Stimulated activated CD4-positive, alpha-beta T cell treated with anti-CD3 and anti-CD28 coated beads, Interleukin-4, amount 100 ng/mL, for 1 hour (primary cell): Measurements from ENCODE around the gene CNTNAP2.
"Not testable (repeated sequence)": the region's sequence is repeated elsewhere in the genome, so short reads cannot be mapped to it uniquely, and the experiment has no call there.

Source experiments
- DNase-seq: peaks from one replicate; pipeline ENCODE4 v3.0.0-alpha.2; 2020

The CNTNAP2 gene

GRCh38 chr7:147721962-147722830 lies 1605.6 kb downstream of the CNTNAP2 start:
- no peak for DNase-seq

GRCh38 chr7:147723536-147723935 lies 1606.9 kb downstream of the CNTNAP2 start:
- no peak for DNase-seq

GRCh38 chr7:147731311-147731710 lies 1614.7 kb downstream of the CNTNAP2 start:
- DNase-seq, result no peak

- DNase-seq, result not testable (repeated sequence)
Observed at GRCh38 chr7:147737559-147738214, 1621.1 kb downstream of the CNTNAP2 start.

GRCh38 chr7:147742301-147742700 lies 1625.7 kb downstream of the CNTNAP2 start:
- no peak for DNase-seq

- DNase-seq, result no peak
Observed at GRCh38 chr7:147756300-147756699, 1639.7 kb downstream of the CNTNAP2 start.

- DNase-seq, result no peak
Observed at GRCh38 chr7:147759327-147759943, 1642.8 kb downstream of the CNTNAP2 start.

- no peak for DNase-seq
Observed at GRCh38 chr7:147765301-147765700, 1648.7 kb downstream of the CNTNAP2 start.

- DNase-seq, result no peak
Observed at GRCh38 chr7:147771344-147771743, 1654.7 kb downstream of the CNTNAP2 start.

- no peak for DNase-seq
Observed at GRCh38 chr7:147774461-147774860, 1657.9 kb downstream of the CNTNAP2 start.

GRCh38 chr7:147775516-147776284 lies 1659.1 kb downstream of the CNTNAP2 start:
- no peak for DNase-seq

- no peak for DNase-seq
Observed at GRCh38 chr7:147777309-147777708, 1660.7 kb downstream of the CNTNAP2 start.

- DNase-seq, result no peak
Observed at GRCh38 chr7:147779949-147780348, 1663.3 kb downstream of the CNTNAP2 start.

GRCh38 chr7:147796581-147796980 lies 1680.0 kb downstream of the CNTNAP2 start:
- no peak for DNase-seq

GRCh38 chr7:147798001-147798400 lies 1681.4 kb downstream of the CNTNAP2 start:
- no peak for DNase-seq

- DNase-seq, result not testable (repeated sequence)
Observed at GRCh38 chr7:147801762-147802161, 1685.2 kb downstream of the CNTNAP2 start.

GRCh38 chr7:147803151-147803550 lies 1686.5 kb downstream of the CNTNAP2 start:
- DNase-seq, result no peak

- DNase-seq, result no peak
Observed at GRCh38 chr7:147803606-147804005, 1687.0 kb downstream of the CNTNAP2 start.

- no peak for DNase-seq
Observed at GRCh38 chr7:147804032-147804431, 1687.4 kb downstream of the CNTNAP2 start.

- no peak for DNase-seq
Observed at GRCh38 chr7:147805996-147806576, 1689.5 kb downstream of the CNTNAP2 start.

GRCh38 chr7:147809786-147810185 lies 1693.2 kb downstream of the CNTNAP2 start:
- DNase-seq, result no peak

GRCh38 chr7:147810269-147810668 lies 1693.7 kb downstream of the CNTNAP2 start:
- no peak for DNase-seq

GRCh38 chr7:147811923-147812322 lies 1695.3 kb downstream of the CNTNAP2 start:
- no peak for DNase-seq
